HepG2 (cell line): Measurements from ENCODE around the gene CSTF1. TPM values are rescaled to one million over a fixed set of nuclear protein-coding genes. Genes with fewer than 3 reads are reported as not detected.

ENCODE experiments used
- ATM ChIP-seq: fragments of 450-650 bp; IDR thresholded peaks from 2 replicates; pipeline ENCODE4 v1.7.1; 2017; ENCODE audit warnings: mild to moderate bottlenecking, borderline replicate concordance
- CBX2 ChIP-seq, 2 experiments: fragments of 200-600 bp in 1 of 2; sonication (generic); formaldehyde crosslinking in 1 of 2; IDR thresholded peaks; 2 replicates each; pipeline versions ENCODE4 v1.7.0 to v1.8.1; 2018 to 2022; ENCODE audit warnings: low read depth in 2 of 2, low read length in 1 of 2, mild to moderate bottlenecking in 1 of 2, missing genetic modification reagents in 1 of 2
- DMTF1 ChIP-seq: sonication (generic); formaldehyde crosslinking; IDR thresholded peaks from 2 replicates; pipeline ENCODE4 v1.4.0; 2020; ENCODE audit warnings: mild to moderate bottlenecking, missing genetic modification reagents
- DNMT3B ChIP-seq: conservative IDR thresholded peaks from 2 replicates; pipeline ENCODE4 v1.6.1; 2016; ENCODE audit warnings: missing biosample characterization, control low read depth
- HMG20A ChIP-seq: IDR thresholded peaks from 2 replicates; pipeline ENCODE4 v1.6.1; 2016; ENCODE audit warnings: borderline replicate concordance
- HNF4A ChIP-seq: sonication (generic); formaldehyde crosslinking; IDR thresholded peaks from 2 replicates; pipeline ENCODE4 v1.4.0; 2020; ENCODE audit warnings: missing genetic modification reagents
- MLXIP ChIP-seq: sonication (generic); formaldehyde crosslinking; IDR thresholded peaks from 2 replicates; pipeline ENCODE4 v1.9.0; 2021; ENCODE audit warnings: missing genetic modification reagents, borderline replicate concordance
- MXD4 ChIP-seq: IDR thresholded peaks from 2 replicates; pipeline ENCODE4 v1.6.1; 2016; ENCODE audit warnings: mild to moderate bottlenecking, missing biosample characterization, missing genetic modification reagents
- NBN ChIP-seq: fragments of 450-650 bp; conservative IDR thresholded peaks from 2 replicates; pipeline ENCODE4 v1.6.1; 2017
- NFAT5 ChIP-seq: sonication (generic); formaldehyde crosslinking; IDR thresholded peaks from 2 replicates; pipeline ENCODE4 v1.4.0; 2020; ENCODE audit warnings: missing genetic modification reagents
- POGZ ChIP-seq: sonication (generic); formaldehyde crosslinking; IDR thresholded peaks from 2 replicates; pipeline ENCODE4 v1.4.0; 2020; ENCODE audit warnings: mild to moderate bottlenecking, missing genetic modification reagents
- RNF219 ChIP-seq: sonication (generic); formaldehyde crosslinking; IDR thresholded peaks from 2 replicates; pipeline ENCODE4 v1.5.0; 2020; ENCODE audit warnings: mild to moderate bottlenecking, missing genetic modification reagents
- ZBTB21 ChIP-seq: sonication (generic); formaldehyde crosslinking; IDR thresholded peaks from 2 replicates; pipeline ENCODE4 v1.4.0; 2020; ENCODE audit warnings: missing genetic modification reagents
- ZBTB3 ChIP-seq: sonication (generic); formaldehyde crosslinking; IDR thresholded peaks from 2 replicates; pipeline ENCODE4 v1.4.0; 2020; ENCODE audit warnings: low read depth, mild to moderate bottlenecking, moderate library complexity, missing genetic modification reagents, borderline replicate concordance
- ZFP90 ChIP-seq: sonication (generic); formaldehyde crosslinking; IDR thresholded peaks from 2 replicates; pipeline ENCODE4 v1.8.0; 2022; ENCODE audit warnings: missing genetic modification reagents, mild to moderate bottlenecking, inconsistent platforms, borderline replicate concordance
- ZNF7 ChIP-seq: IDR thresholded peaks from 2 replicates; pipeline ENCODE4 v1.6.1; 2016; ENCODE audit warnings: missing biosample characterization, missing genetic modification reagents
- polyA plus RNA-seq, 8 experiments: library from polyadenylated mRNA; depleted of rRNA in 3 of 8; stranded (reverse) in 7 of 8; unstranded in 1 of 8; fragments of >200 nt; fragmentation: Illumina TruSeq in 4 of 8; extraction: Trizol in 4 of 8; gene quantifications; 2 replicates each; pipeline versions ENCODE4 v1.2.1 to v1.2.3, GENCODE V29; 2011 to 2016; ENCODE audit warnings: low read depth in 4 of 8, missing spikeins in 1 of 8, mixed read lengths in 1 of 8; ENCODE audit not compliant: insufficient read depth in 1 of 8
- total RNA-seq, 5 experiments: library from RNA; depleted of rRNA; stranded (reverse); fragments of >200 nt; fragmentation: Illumina TruSeq; extraction: Trizol; gene quantifications; 2 replicates each; pipeline ENCODE4 v1.2.3, GENCODE V29; 2016; ENCODE audit warnings: low read depth in 1 of 5

The CSTF1 gene
- total and polyA plus RNA-seq, 2 of the 13 experiments (the other 11 are each of a cell fraction or from before 2014, with no cell fraction given): 70.9 to 100 TPM

GRCh38 chr20:56392132-56392880, at the start of gene CSTF1, which contains the start of gene AURKA (continued):
- TF ChIP-seq MXD4 (CRISPR knock-in tag): peak; percentile 98
- no peak for TF ChIP-seq ATM
- peak; percentile 100 for TF ChIP-seq HNF4A (CRISPR knock-in tag)
- TF ChIP-seq CBX2 (IDR thresholded peaks at IDR 0.05; ENCODE audit: low read depth, low read length): no peak
- TF ChIP-seq CBX2 (CRISPR knock-in tag; IDR thresholded peaks at IDR 0.05; ENCODE audit: low read depth): peak; percentile 98
- 0 out of 2 replicates have a peak, but pooled peaks have one; percentile 77 for TF ChIP-seq DMTF1 (CRISPR knock-in tag)
- peak; percentile 78 for TF ChIP-seq HMG20A
- peak; percentile 90; the same call in 1 of the 2 replicates for TF ChIP-seq ZBTB3 (CRISPR knock-in tag)
- no peak for TF ChIP-seq NBN
- peak; percentile 99 for TF ChIP-seq ZFP90 (CRISPR knock-in tag)
- peak; percentile 100 for TF ChIP-seq POGZ (CRISPR knock-in tag)
- peak; percentile 98 for TF ChIP-seq NFAT5 (CRISPR knock-in tag)
- TF ChIP-seq DNMT3B: peak; percentile 98
- 0 out of 2 replicates have a peak, but pooled peaks have one; percentile 91 for TF ChIP-seq RNF219 (CRISPR knock-in tag)
- peak; percentile 77; the same call in 1 of the 2 replicates for TF ChIP-seq MLXIP (CRISPR knock-in tag)
- TF ChIP-seq ZBTB21 (CRISPR knock-in tag): peak; percentile 100
- no peak; the same call in 1 of the 2 replicates for TF ChIP-seq ZNF7 (CRISPR knock-in tag)
